Brain microvascular endothelial cell (primary cell): Measurements from ENCODE around the gene ADAMTS17.

Experiments
- DNase-seq: peaks from one replicate; pipeline ENCODE4 v3.0.0-alpha.2; 2020
- H3K27ac ChIP-seq: fragments of 250-450 bp; sonication (Bioruptor Pico); 2 replicates; pipeline ENCODE4 v1.5.1; 2020; ENCODE audit warnings: mild to moderate bottlenecking, moderate library complexity
- H3K27me3 ChIP-seq: fragments of 250-450 bp; sonication (Bioruptor Pico); replicated peaks from 2 replicates; pipeline ENCODE4 v1.5.1; 2020; ENCODE audit warnings: mild to moderate bottlenecking
- H3K36me3 ChIP-seq: fragments of 250-450 bp; sonication (Bioruptor Pico); replicated peaks from 2 replicates; pipeline ENCODE4 v1.5.1; 2020; ENCODE audit warnings: mild to moderate bottlenecking
- H3K4me3 ChIP-seq: 2 replicates; pipeline ENCODE4 v1.5.1; 2011; ENCODE audit warnings: low read depth, mild to moderate bottlenecking, control low read depth, low read length, moderate library complexity
- CTCF ChIP-seq: IDR thresholded peaks from 2 replicates; pipeline ENCODE4 v1.5.1; 2011; ENCODE audit warnings: low read depth, mild to moderate bottlenecking, moderate library complexity, low read length, control low read depth, inconsistent platforms; ENCODE audit errors: missing control alignments
- in situ Hi-C: cut with HindIII; loops from 2 replicates; pipeline ENCODE4 v1.10.0; 2017; ENCODE audit warnings: low sequenced_read_pairs, low pct_ligation_motif_present

ADAMTS17 gene

GRCh38 chr15:100112061-100112420 is 229.7 kb downstream of the ADAMTS17 start:
- DNase-seq = no peak
- Histone ChIP-seq H3K27ac (no peak overlapping the region), H3K27me3 (no peaks in the 10 kb centered on the region), H3K4me3 (no peak overlapping the region), H3K36me3 (no peaks in the 10 kb centered on the region)
- in situ Hi-C loops = no loop called here
- TF ChIP-seq CTCF = no peak

- no peak overlapping the region for H3K4me3 ChIP-seq
- H3K27ac ChIP-seq = peak overlapping the region; percentile 27
- no peaks in the 10 kb centered on the region for H3K27me3 ChIP-seq
- peak; percentile 76 for DNase-seq
- no peaks in the 10 kb centered on the region for H3K36me3 ChIP-seq
- TF ChIP-seq CTCF = no peak
- in situ Hi-C loops = no loop called here
Measured at GRCh38 chr15:100111125-100112060, 230.4 kb downstream of the ADAMTS17 start.

GRCh38 chr15:100109486-100110035 is 232.2 kb downstream of the ADAMTS17 start:
- TF ChIP-seq CTCF = no peak
- Histone ChIP-seq H3K27ac (no peak overlapping the region), H3K4me3 (no peak overlapping the region), H3K36me3 (no peaks in the 10 kb centered on the region), H3K27me3 (no peaks in the 10 kb centered on the region)
- in situ Hi-C loops = no loop called here
- no peak for DNase-seq

- Histone ChIP-seq H3K4me3 (no peak overlapping the region), H3K36me3 (no peaks in the 10 kb centered on the region), H3K27me3 (no peaks in the 10 kb centered on the region), H3K27ac (no peak overlapping the region)
- in situ Hi-C loops = no loop called here
- TF ChIP-seq CTCF = no peak
- DNase-seq = no peak
Measured at GRCh38 chr15:100108846-100109245, 232.9 kb downstream of the ADAMTS17 start.

- Histone ChIP-seq H3K4me3 (no peak overlapping the region), H3K27ac (no peak overlapping the region), H3K36me3 (no peaks in the 10 kb centered on the region), H3K27me3 (no peaks in the 10 kb centered on the region)
- in situ Hi-C loops = no loop called here
- TF ChIP-seq CTCF = no peak
- DNase-seq = no peak
Measured at GRCh38 chr15:100108346-100108745, 233.4 kb downstream of the ADAMTS17 start.
